Measurements from ENCODE around the gene PCCA. TPM values are rescaled to one million over a fixed set of nuclear protein-coding genes. Genes with fewer than 3 reads are reported as not detected.

Gene PCCA
- total and polyA plus RNA-seq, 4 donors, result 30.1 to 160 (median 76.3) TPM

- Histone ChIP-seq H3K9me3 (ENCODE audit: control insufficient read depth in 4 of 4, low read length in 3 of 4) (no peaks in the 10 kb centered on the region), H3K4me3 (ENCODE audit: low read depth in 1 of 3, low read length in 3 of 3) (no peak overlapping the region), H3K27ac (ENCODE audit: low read depth in 1 of 2, low read length in 2 of 2) (no peak overlapping the region), H3K4me1 (ENCODE audit: control insufficient read depth in 4 of 4, insufficient read depth in 4 of 4, low read length in 3 of 4) (peaks cover 0 to 11% (median 1%) of the 10 kb centered on the region in 4 donors), H3K27me3 (ENCODE audit: control insufficient read depth in 4 of 4, insufficient read depth in 4 of 4, low read length in 3 of 4) (no peaks in the 10 kb centered on the region), H3K36me3 (ENCODE audit: control insufficient read depth in 4 of 4, insufficient read depth in 3 of 4, low read depth in 1 of 4, low read length in 3 of 4) (no peaks in the 10 kb centered on the region), H3K9ac (ENCODE audit: low read depth in 1 of 2, low read length in 2 of 2) (peak overlapping the region in 1 of 2 donors; percentile 42)
- TF ChIP-seq ZBTB33 (IDR thresholded peaks at IDR 0.05) (no peak), RXRA (IDR thresholded peaks at IDR 0.05) (peak; percentile 37 to 65), MAX (IDR thresholded peaks at IDR 0.05) (no peak), CTCF (IDR thresholded peaks at IDR 0.05; ENCODE audit: low read depth, low read length, missing input control) (no peak), RAD21 (IDR thresholded peaks at IDR 0.05) (no peak), SP1 (IDR thresholded peaks at IDR 0.05) (peak; percentile 51), HNF4A (conservative IDR thresholded peaks at IDR 0.05) (peak; percentile 19 to 48), JUND (IDR thresholded peaks at IDR 0.05) (no peak), FOXA1 (IDR thresholded peaks at IDR 0.05) (no peak), YY1 (IDR thresholded peaks at IDR 0.05) (no peak), ATF3 (IDR thresholded peaks at IDR 0.05) (no peak)
- DNase-seq (ENCODE audit: low spot score), result no peak
- 41% methylated on average over 4 of the region's 4 CpGs for WGBS
Measured at GRCh38 chr13:100395698-100396373, 306.9 kb downstream of the PCCA start.

GRCh38 chr13:100396776-100397175 lies 307.9 kb downstream of the PCCA start:
- Histone ChIP-seq H3K27ac (ENCODE audit: low read depth in 1 of 2, low read length in 2 of 2) (no peak overlapping the region), H3K9me3 (ENCODE audit: control insufficient read depth in 4 of 4, low read length in 3 of 4) (no peaks in the 10 kb centered on the region), H3K36me3 (ENCODE audit: control insufficient read depth in 4 of 4, insufficient read depth in 3 of 4, low read depth in 1 of 4, low read length in 3 of 4) (no peaks in the 10 kb centered on the region), H3K4me3 (ENCODE audit: low read depth in 1 of 3, low read length in 3 of 3) (no peak overlapping the region), H3K4me1 (ENCODE audit: control insufficient read depth in 4 of 4, insufficient read depth in 4 of 4, low read length in 3 of 4) (peaks cover 0 to 11% (median 1%) of the 10 kb centered on the region in 4 donors), H3K27me3 (ENCODE audit: control insufficient read depth in 4 of 4, insufficient read depth in 4 of 4, low read length in 3 of 4) (no peaks in the 10 kb centered on the region), H3K9ac (ENCODE audit: low read depth in 1 of 2, low read length in 2 of 2) (no peak overlapping the region)
- 92% methylated on average over 6 of the region's 6 CpGs for WGBS
- no peak for DNase-seq (ENCODE audit: low spot score)
- no peak for TF ChIP-seq ZBTB33 (IDR thresholded peaks at IDR 0.05)
- TF ChIP-seq ATF3 (IDR thresholded peaks at IDR 0.05), result no peak
- no peak for TF ChIP-seq YY1 (IDR thresholded peaks at IDR 0.05)
- TF ChIP-seq FOXA1 (IDR thresholded peaks at IDR 0.05), result no peak
- TF ChIP-seq SP1 (IDR thresholded peaks at IDR 0.05), result no peak
- no peak for TF ChIP-seq EGR1 (IDR thresholded peaks at IDR 0.05; ENCODE audit: low read depth in 2 of 2)
- no peak for TF ChIP-seq HNF4G (IDR thresholded peaks at IDR 0.05)
- TF ChIP-seq GABPA (IDR thresholded peaks at IDR 0.05 in 1 of 2, conservative IDR thresholded peaks at IDR 0.05 in 1 of 2), result no peak
- TF ChIP-seq TAF1 (conservative IDR thresholded peaks at IDR 0.05), result no peak
- TF ChIP-seq RAD21 (IDR thresholded peaks at IDR 0.05), result no peak
- TF ChIP-seq FOXA2 (IDR thresholded peaks at IDR 0.05), result no peak
- no peak for TF ChIP-seq RXRA (IDR thresholded peaks at IDR 0.05)
- TF ChIP-seq NR2F2 (IDR thresholded peaks at IDR 0.05), result no peak
- no peak for TF ChIP-seq JUND (IDR thresholded peaks at IDR 0.05)

All from liver (tissue), 9 donors.